Kidney (tissue), 14 donors: ENCODE measurements around the gene GJA3. TPM values are rescaled to one million over a fixed set of nuclear protein-coding genes. Genes with fewer than 3 reads are reported as not detected.

Source experiments
- DNase-seq, 5 donors: peaks; one replicate each; pipeline ENCODE4 v3.0.0-alpha.2; 2013 to 2020
- FAIRE-seq: peaks from 2 replicates; lab custom pipeline; 2012; peaks lifted over from hg19 to GRCh38; lab: Jason Lieb, UNC
- H3K27ac ChIP-seq, 2 donors: one replicate each; pipeline ENCODE4 v1.7.0; 2013; ENCODE audit warnings: low read depth in 2 of 2, low read length in 2 of 2, inconsistent platforms in 1 of 2
- H3K27me3 ChIP-seq: one replicate; pipeline ENCODE4 v1.7.1; 2013; ENCODE audit warnings: low read length, inconsistent platforms; ENCODE audit not compliant: control insufficient read depth, insufficient read depth
- H3K36me3 ChIP-seq, 3 donors: one replicate each; pipeline versions ENCODE4 v1.7.0 to v1.7.1; 2013; ENCODE audit warnings: low read length in 3 of 3, control low read depth in 1 of 3, inconsistent platforms in 1 of 3; ENCODE audit not compliant: insufficient read depth in 3 of 3, control insufficient read depth in 2 of 3
- H3K4me1 ChIP-seq, 3 donors: one replicate each; pipeline versions ENCODE4 v1.7.0 to v1.7.1; 2013; ENCODE audit warnings: low read length in 3 of 3, inconsistent platforms in 1 of 3, low read depth in 1 of 3; ENCODE audit not compliant: control insufficient read depth in 2 of 3, insufficient read depth in 2 of 3
- H3K4me3 ChIP-seq, 3 donors: one replicate each; pipeline versions ENCODE4 v1.7.0 to v1.8.1; 2013; ENCODE audit warnings: low read length in 3 of 3, control low read depth in 1 of 3, inconsistent platforms in 1 of 3
- H3K9ac ChIP-seq, 3 donors: one replicate each; pipeline versions ENCODE4 v1.7.0 to v1.7.1; 2013; ENCODE audit warnings: low read length in 3 of 3, control low read depth in 1 of 3, inconsistent platforms in 1 of 3
- H3K9me3 ChIP-seq, 3 donors: one replicate each; pipeline versions ENCODE4 v1.7.0 to v1.7.1; 2013; ENCODE audit warnings: low read length in 3 of 3, control low read depth in 1 of 3, inconsistent platforms in 1 of 3; ENCODE audit not compliant: control insufficient read depth in 2 of 3, insufficient read depth in 1 of 3
- CTCF ChIP-seq: IDR thresholded peaks from 3 replicates; pipeline ENCODE4 v1.5.1; 2012; ENCODE audit warnings: mild to moderate bottlenecking, moderate library complexity, borderline replicate concordance; ENCODE audit not compliant: insufficient read depth; ENCODE audit errors: extremely low read depth
- intact Hi-C: fragments of 100-400 bp; cut with DNase I; formaldehyde crosslinking; loops from one replicate; pipeline ENCODE4 v1.11.1; 2022
- polyA plus RNA-seq: library from polyadenylated mRNA; stranded (reverse); fragments of 350-450 nt; fragmentation: Illumina TruSeq; extraction: RNeasy Lipid Tissue Mini Kit (QIAGEN cat#74804); gene quantifications from one replicate; pipeline ENCODE4 v1.2.3, GENCODE V29; 2014; ENCODE audit warnings: low read depth, low replicate concordance; ENCODE audit not compliant: insufficient read depth
- total RNA-seq: library from RNA; stranded (reverse); fragmentation: NEBNext Ultra II Directional; extraction: Animal tissue kit (Norgen Biotek cat#: 25700); gene quantifications from one replicate; pipeline ENCODE4 v1.2.1, GENCODE V29; 2021
- donor health status: control.
- donor health status: control.
- donor health status: control.
- donor health status: control.
- donor health status: control.
- donor health status: DM: yes; HTN: yes; CAD: no.
- donor health status: Normal renal cell carcinoma (clear cell type).

The GJA3 gene
- total and polyA plus RNA-seq, 2 donors from 2014 or later = 0.16 to 1.1 TPM

- DNase-seq = no peak
- peak overlapping the region in 1 of 3 donors; percentile 40 for H3K9ac ChIP-seq
- intact Hi-C loops = no loop called here
Observed at GRCh38 chr13:20127262-20127561, 33.6 kb downstream of the GJA3 start.

GRCh38 chr13:20126541-20127261, 34.2 kb downstream of the GJA3 start:
- TF ChIP-seq CTCF = no peak
- no peak overlapping the region for H3K4me3 ChIP-seq
- intact Hi-C loops = no loop called here

More at GRCh38 chr13:20127262-20127561, 33.6 kb downstream of the GJA3 start:
- H3K9me3 ChIP-seq = no peaks in the 10 kb centered on the region
- no peak overlapping the region for H3K27ac ChIP-seq
- H3K36me3 ChIP-seq = no peaks in the 10 kb centered on the region
- no peak for FAIRE-seq
- H3K4me1 ChIP-seq = peaks cover 0 to 4% (median 0%) of the 10 kb centered on the region in 3 donors
- peak overlapping the region in 2 of 3 donors; percentile 50 to 67 for H3K4me3 ChIP-seq
- H3K27me3 ChIP-seq = peaks cover 5% of the 10 kb centered on the region
- TF ChIP-seq CTCF = no peak

GRCh38 chr13:20125783-20126165, 35.1 kb downstream of the GJA3 start:
- Histone ChIP-seq H3K36me3 (no peaks in the 10 kb centered on the region), H3K4me1 (peaks cover 0 to 4% (median 0%) of the 10 kb centered on the region in 3 donors), H3K9me3 (no peaks in the 10 kb centered on the region), H3K27me3 (peaks cover 5% of the 10 kb centered on the region), H3K27ac (no peak overlapping the region), H3K9ac (peak overlapping the region in 1 of 3 donors; percentile 34), H3K4me3 (no peak overlapping the region)
- TF ChIP-seq CTCF = no peak
- intact Hi-C loops = no loop called here
- FAIRE-seq = no peak
- DNase-seq = peak in 1 of 5 donors; percentile 17

More at GRCh38 chr13:20126541-20127261, 34.2 kb downstream of the GJA3 start:
- Histone ChIP-seq H3K27ac (no peak overlapping the region), H3K9me3 (no peaks in the 10 kb centered on the region), H3K4me1 (peaks cover 0 to 4% (median 0%) of the 10 kb centered on the region in 3 donors), H3K36me3 (no peaks in the 10 kb centered on the region), H3K9ac (no peak overlapping the region), H3K27me3 (peaks cover 5% of the 10 kb centered on the region)
- DNase-seq = peak in 1 of 5 donors; percentile 46
- FAIRE-seq = no peak
